A204.1 (cell line): Measurements from ENCODE around the gene PLP2.

ENCODE experiments used
- FAIRE-seq: peaks from 2 replicates; lab custom pipeline; 2012; peaks lifted over from hg19 to GRCh38; lab: Jason Lieb, UNC

Gene PLP2

GRCh38 chrX:49209434-49210251, 37.9 kb downstream of the PLP2 start:
- no peak for FAIRE-seq

GRCh38 chrX:49210406-49210805, 38.7 kb downstream of the PLP2 start:
- no peak for FAIRE-seq

- no peak for FAIRE-seq
Measured at GRCh38 chrX:49211074-49211473, 39.4 kb downstream of the PLP2 start.

- FAIRE-seq = no peak
Measured at GRCh38 chrX:49212209-49212608, 40.5 kb downstream of the PLP2 start.

GRCh38 chrX:49212861-49213260, 41.2 kb downstream of the PLP2 start:
- no peak for FAIRE-seq

- no peak for FAIRE-seq
Measured at GRCh38 chrX:49214416-49214815, 42.7 kb downstream of the PLP2 start.

GRCh38 chrX:49214996-49215526, 43.4 kb downstream of the PLP2 start:
- no peak for FAIRE-seq

- no peak for FAIRE-seq
Measured at GRCh38 chrX:49220100-49220499, 48.4 kb downstream of the PLP2 start.

- FAIRE-seq = no peak
Measured at GRCh38 chrX:49221868-49222267, 50.2 kb downstream of the PLP2 start.
